Measurements from ENCODE around the gene HOXC10.

Gene HOXC10

GRCh38 chr12:54022960-54023884, 38.3 kb downstream of the HOXC10 start:
- H3K27me3 ChIP-seq (ENCODE audit: insufficient read depth, low read length, poor library complexity, severe bottlenecking): no peaks in the 10 kb centered on the region
- TF ChIP-seq CTCF (conservative IDR thresholded peaks at IDR 0.05; ENCODE audit: low read length) (no peak), EZH2phosphoT487 (IDR thresholded peaks at IDR 0.05; ENCODE audit: borderline replicate concordance) (no peak)
- peak overlapping the region; percentile 99 for H3K9ac ChIP-seq (ENCODE audit: low read depth, low read length, poor library complexity, severe bottlenecking)
- no peak overlapping the region for H2AFZ ChIP-seq (ENCODE audit: low read length)
- peak overlapping the region; percentile 95 for H3K4me3 ChIP-seq (ENCODE audit: low read length, poor library complexity, severe bottlenecking)
- no peaks in the 10 kb centered on the region for H3K9me2 ChIP-seq (replicated peaks; ENCODE audit: low read depth, low read length)
- H3K79me2 ChIP-seq (ENCODE audit: insufficient read depth, low read length): peaks cover 99% of the 10 kb centered on the region
- peaks cover under 1% of the 10 kb centered on the region; the same call in 1 of the 2 replicates for H3K36me3 ChIP-seq (ENCODE audit: insufficient read depth, low read length)
- peaks cover 84% of the 10 kb centered on the region for H4K20me1 ChIP-seq (ENCODE audit: insufficient read depth, low read length, poor library complexity, severe bottlenecking)
- 0 out of 2 replicates have a peak, but pooled peaks cover 2% of the 10 kb centered on the region for H3F3A ChIP-seq (ENCODE audit: low read depth)
- H3K9me3 ChIP-seq (ENCODE audit: insufficient read depth, low read depth, low read length): no peaks in the 10 kb centered on the region
- peak overlapping the region; percentile 85 for H3K4me2 ChIP-seq (ENCODE audit: low read depth, low read length, poor library complexity, severe bottlenecking)
- H3K4me1 ChIP-seq (ENCODE audit: insufficient read depth, low read length, poor library complexity, severe bottlenecking): peaks cover 65% of the 10 kb centered on the region

- Histone ChIP-seq H3K79me2 (ENCODE audit: insufficient read depth, low read length) (peaks cover 99% of the 10 kb centered on the region), H3K4me1 (ENCODE audit: insufficient read depth, low read length, poor library complexity, severe bottlenecking) (peaks cover 65% of the 10 kb centered on the region), H3K4me2 (ENCODE audit: low read depth, low read length, poor library complexity, severe bottlenecking) (peak overlapping the region; percentile 85), H3K9me3 (ENCODE audit: insufficient read depth, low read depth, low read length) (no peaks in the 10 kb centered on the region), H3F3A (ENCODE audit: low read depth) (0 out of 2 replicates have a peak, but pooled peaks cover 2% of the 10 kb centered on the region), H4K20me1 (ENCODE audit: insufficient read depth, low read length, poor library complexity, severe bottlenecking) (peaks cover 88% of the 10 kb centered on the region), H2AFZ (ENCODE audit: low read length) (no peak overlapping the region), H3K36me3 (ENCODE audit: insufficient read depth, low read length) (peaks cover 8% of the 10 kb centered on the region; the same call in 1 of the 2 replicates), H3K27me3 (ENCODE audit: insufficient read depth, low read length, poor library complexity, severe bottlenecking) (no peaks in the 10 kb centered on the region), H3K4me3 (ENCODE audit: low read length, poor library complexity, severe bottlenecking) (no peak overlapping the region), H3K9me2 (replicated peaks; ENCODE audit: low read depth, low read length) (no peaks in the 10 kb centered on the region), H3K9ac (ENCODE audit: low read depth, low read length, poor library complexity, severe bottlenecking) (no peak overlapping the region)
- TF ChIP-seq CTCF (conservative IDR thresholded peaks at IDR 0.05; ENCODE audit: low read length): no peak
- TF ChIP-seq EZH2phosphoT487 (IDR thresholded peaks at IDR 0.05; ENCODE audit: borderline replicate concordance): no peak
Observed at GRCh38 chr12:54024127-54024526, 39.2 kb downstream of the HOXC10 start.

GRCh38 chr12:54024581-54025305, 39.8 kb downstream of the HOXC10 start:
- H3K4me2 ChIP-seq (ENCODE audit: low read depth, low read length, poor library complexity, severe bottlenecking): peak overlapping the region; percentile 30
- H2AFZ ChIP-seq (ENCODE audit: low read length): no peak overlapping the region
- peaks cover 88% of the 10 kb centered on the region for H4K20me1 ChIP-seq (ENCODE audit: insufficient read depth, low read length, poor library complexity, severe bottlenecking)
- H3K36me3 ChIP-seq (ENCODE audit: insufficient read depth, low read length): peaks cover 12% of the 10 kb centered on the region; the same call in 1 of the 2 replicates
- H3K27me3 ChIP-seq (ENCODE audit: insufficient read depth, low read length, poor library complexity, severe bottlenecking): no peaks in the 10 kb centered on the region
- peaks cover 96% of the 10 kb centered on the region for H3K79me2 ChIP-seq (ENCODE audit: insufficient read depth, low read length)
- no peaks in the 10 kb centered on the region for H3K9me2 ChIP-seq (replicated peaks; ENCODE audit: low read depth, low read length)
- peaks cover 59% of the 10 kb centered on the region for H3K4me1 ChIP-seq (ENCODE audit: insufficient read depth, low read length, poor library complexity, severe bottlenecking)
- no peak overlapping the region for H3K4me3 ChIP-seq (ENCODE audit: low read length, poor library complexity, severe bottlenecking)
- H3K9ac ChIP-seq (ENCODE audit: low read depth, low read length, poor library complexity, severe bottlenecking): peak overlapping the region; percentile 35
- no peak for TF ChIP-seq CTCF (conservative IDR thresholded peaks at IDR 0.05; ENCODE audit: low read length)
- no peak for TF ChIP-seq EZH2phosphoT487 (IDR thresholded peaks at IDR 0.05; ENCODE audit: borderline replicate concordance)
- no peaks in the 10 kb centered on the region for H3K9me3 ChIP-seq (ENCODE audit: insufficient read depth, low read depth, low read length)
- 0 out of 2 replicates have a peak, but pooled peaks cover 2% of the 10 kb centered on the region for H3F3A ChIP-seq (ENCODE audit: low read depth)

All from Loucy (cell line).